Measurements from ENCODE around the gene GPR132. TPM values are rescaled to one million over a fixed set of nuclear protein-coding genes. Genes with fewer than 3 reads are reported as not detected.
"Not testable (repeated sequence)": the region's sequence is repeated elsewhere in the genome, so short reads cannot be mapped to it uniquely, and the experiment has no call there.

The GPR132 gene
- 0.19 and 0.49 TPM in 2 replicates for polyA plus RNA-seq (2011; rRNA removed)
- 0.12 and 0.39 TPM in 2 replicates for polyA plus RNA-seq (2012; cell fraction: cytosol; rRNA removed)
- polyA plus RNA-seq (2012; cell fraction: nucleus; rRNA removed), result 2.3 and 3.7 TPM in 2 replicates
- polyA plus RNA-seq (2017; fragmentation: RNase III; extraction: RNeasy Plus Mini Kit Qiagen cat#74134 plus additional on column Dnase treatment), result 0.16 to 0.22 TPM (median 0.18 TPM) in 3 replicates
- 0.62 and 0.73 TPM in 2 replicates for polyA minus RNA-seq (2011; rRNA and poly(A)+ RNA removed)

GRCh38 chr14:105065280-105066228 lies at the start of gene GPR132:
Gene GPR132, minus strand, starts transcription at chr14:105065430. Its CDS starts 10,010 bp downstream, at chr14:105055420.
- H3K4me2 ChIP-seq, result peak within 1 kb of the TSS; percentile 46; the same call in 2 of the 3 replicates
- POLR2A ChIA-PET, result no interaction called here
- DNase-seq (ENCODE audit: low read depth in 1 of 2, low spot score in 1 of 2) (no peak), FAIRE-seq (no peak), ATAC-seq (peak; percentile 23 to 37; a peak in 4 of 6 replicates)
- TF ChIP-seq FOXS1 (CRISPR knock-in tag; IDR thresholded peaks at IDR 0.05) (no peak), ZFP36 (IDR thresholded peaks at IDR 0.05; ENCODE audit: borderline replicate concordance, partially characterized antibody) (no peak), FOSB (CRISPR knock-in tag; IDR thresholded peaks at IDR 0.05) (no peak), E2F6 (IDR thresholded peaks at IDR 0.05; ENCODE audit: borderline replicate concordance, low read depth) (no peak), HES2 (IDR thresholded peaks at IDR 0.05) (no peak), EHMT2 (IDR thresholded peaks at IDR 0.05; ENCODE audit: low read depth) (no peak), SMC3 (IDR thresholded peaks at IDR 0.05) (no peak), POLR2AphosphoS2 (conservative IDR thresholded peaks at IDR 0.05; ENCODE audit: low read length) (no peak), REST (IDR thresholded peaks at IDR 0.05) (no peak), KDM1A (IDR thresholded peaks at IDR 0.05; ENCODE audit: low read depth) (no peak), HEYL (CRISPR knock-in tag; IDR thresholded peaks at IDR 0.05) (no peak), BHLHE40 (IDR thresholded peaks at IDR 0.05; ENCODE audit: low read depth, low read length) (no peak), GATA3 (IDR thresholded peaks at IDR 0.05; ENCODE audit: borderline replicate concordance) (no peak), MAFK (IDR thresholded peaks at IDR 0.05; ENCODE audit: partially characterized antibody) (no peak)
- no peak within 1 kb of the TSS for H3K4me3 ChIP-seq
- H3K9me3 ChIP-seq, result no peaks in the 10 kb centered on the region
- peak within 1 kb of the TSS in 1 of 2 experiments; percentile 67; a peak in 3 of 6 replicates for H3K27ac ChIP-seq
- WGBS (ENCODE audit: missing lambda C conversion rate), result 80% methylated on average over 13 of the region's 22 CpGs
- CTCF ChIA-PET, result interaction anchor here (1.3 to 3.7 kb wide), 6 partner anchors 20 to 92 kb away, joined by 3 to 24 read pairs (median 6); no protein-coding TSS in a partner anchor
- H3K4me1 ChIP-seq, result peaks cover 22% of the 10 kb centered on the region

- POLR2A ChIA-PET; H3K27ac ChIP-seq; H3K4me2 ChIP-seq; H3K4me1 ChIP-seq; H3K4me3 ChIP-seq; H3K9me3 ChIP-seq; DNase-seq (ENCODE audit: low read depth in 1 of 2, low spot score in 1 of 2); ATAC-seq; FAIRE-seq: not testable (repeated sequence)
- WGBS (ENCODE audit: missing lambda C conversion rate), result 85% methylated on average over 8 of the region's 8 CpGs
- CTCF ChIA-PET, result interaction anchor here (0.8 kb wide), 1 partner anchor 37 kb away, joined by 3 read pairs; no protein-coding TSS in a partner anchor
These were observed 44.0 kb upstream of the GPR132 start for GRCh38 chr14:105109243-105109642.

- no peak overlapping the region for H3K27ac ChIP-seq
- H3K4me2 ChIP-seq, result peak overlapping the region; percentile 12; the same call in 1 of the 3 replicates
- DNase-seq (ENCODE audit: low read depth in 1 of 2, low spot score in 1 of 2), result no peak
- ChIA-PET POLR2A (interaction anchor here (1.0 kb wide), 1 partner anchor 14 kb away, joined by 3 read pairs; no protein-coding TSS in a partner anchor), CTCF (interaction anchor here (1.0 to 1.8 kb wide), 4 partner anchors 9 to 18 kb away, joined by 3 to 8 read pairs (median 4); no protein-coding TSS in a partner anchor)
- WGBS (ENCODE audit: missing lambda C conversion rate), result 79% methylated on average over 7 of the region's 7 CpGs
- FAIRE-seq, result no peak
- no peak overlapping the region for H3K4me3 ChIP-seq
- H3K9me3 ChIP-seq, result no peaks in the 10 kb centered on the region; the same call in 2 of the 3 replicates
- H3K4me1 ChIP-seq, result peaks cover 3% of the 10 kb centered on the region; the same call in 2 of the 3 replicates
- peak in 1 of 2 experiments; percentile 54; a peak in 3 of 6 replicates for ATAC-seq
- no peak for TF ChIP-seq SMC3 (IDR thresholded peaks at IDR 0.05)
- TF ChIP-seq POLR2A (IDR thresholded peaks at IDR 0.05; ENCODE audit: low read length), result no peak
- no peak for TF ChIP-seq FOSL2 (IDR thresholded peaks at IDR 0.05)
- TF ChIP-seq FOSL2 (CRISPR knock-in tag; IDR thresholded peaks at IDR 0.05), result no peak
- no peak for TF ChIP-seq HEYL (CRISPR knock-in tag; IDR thresholded peaks at IDR 0.05)
- TF ChIP-seq PBX3 (IDR thresholded peaks at IDR 0.05), result no peak
- TF ChIP-seq FOSB (CRISPR knock-in tag; IDR thresholded peaks at IDR 0.05), result no peak
- TF ChIP-seq ZC3H11A (IDR thresholded peaks at IDR 0.05), result no peak
- TF ChIP-seq HOXB13 (CRISPR knock-in tag; IDR thresholded peaks at IDR 0.05; ENCODE audit: low read depth), result no peak
- TF ChIP-seq KDM5A (IDR thresholded peaks at IDR 0.05), result no peak
- no peak for TF ChIP-seq CEBPB (IDR thresholded peaks at IDR 0.05)
- TF ChIP-seq E2F6 (IDR thresholded peaks at IDR 0.05; ENCODE audit: borderline replicate concordance, low read depth), result no peak
- TF ChIP-seq RNF2 (IDR thresholded peaks at IDR 0.05; ENCODE audit: borderline replicate concordance, low read depth), result no peak
These were observed 43.3 kb upstream of the GPR132 start for GRCh38 chr14:105108516-105108864.

All from A549 (cell line).